Trophoblast cell (in vitro differentiated cells and primary cell): Measurements from ENCODE around the gene ZNF148.

Source experiments
- DNase-seq, 2 donors: peaks; one replicate each; pipeline ENCODE4 v3.0.0-alpha.2; 2016
- H2AFZ ChIP-seq: 2 replicates; pipeline ENCODE4 v1.6.1; 2013; ENCODE audit warnings: low read length, moderate library complexity, mild to moderate bottlenecking; ENCODE audit not compliant: insufficient read depth, poor library complexity
- H2AK5ac ChIP-seq: 2 replicates; pipeline ENCODE4 v1.6.1; 2013; ENCODE audit warnings: mild to moderate bottlenecking, low read length
- H2BK120ac ChIP-seq: 2 replicates; pipeline ENCODE4 v1.6.1; 2013; ENCODE audit warnings: low read length, mild to moderate bottlenecking, moderate library complexity; ENCODE audit not compliant: insufficient read depth, poor library complexity
- H2BK12ac ChIP-seq: 2 replicates; pipeline ENCODE4 v1.6.1; 2013; ENCODE audit warnings: mild to moderate bottlenecking, low read length, moderate library complexity
- H2BK5ac ChIP-seq: 2 replicates; pipeline ENCODE4 v1.6.1; 2013; ENCODE audit warnings: low read length, low read depth, moderate library complexity, mild to moderate bottlenecking; ENCODE audit not compliant: poor library complexity
- H3K14ac ChIP-seq: 2 replicates; pipeline ENCODE4 v1.6.1; 2013; ENCODE audit warnings: mild to moderate bottlenecking, low read length
- H3K18ac ChIP-seq: 2 replicates; pipeline ENCODE4 v1.6.1; 2013; ENCODE audit warnings: mild to moderate bottlenecking, low read length
- H3K23ac ChIP-seq: 2 replicates; pipeline ENCODE4 v1.6.1; 2013; ENCODE audit warnings: low read length
- H3K27ac ChIP-seq: 2 replicates; pipeline ENCODE4 v1.5.1; 2013; ENCODE audit warnings: low read depth, mild to moderate bottlenecking, inconsistent platforms, low read length, moderate library complexity
- H3K27me3 ChIP-seq: 2 replicates; pipeline ENCODE4 v1.6.1; 2013; ENCODE audit warnings: inconsistent platforms, mild to moderate bottlenecking, low read length, moderate library complexity; ENCODE audit not compliant: insufficient read depth
- H3K36me3 ChIP-seq, 2 experiments: 1 replicate in 1 of 2; 2 replicates in 1 of 2; pipeline ENCODE4 v1.6.1; 2013; ENCODE audit warnings: low read length in 2 of 2, mild to moderate bottlenecking in 2 of 2, moderate library complexity in 1 of 2; ENCODE audit not compliant: insufficient read depth in 2 of 2, control insufficient read depth in 1 of 2
- H3K4ac ChIP-seq: 2 replicates; pipeline ENCODE4 v1.6.1; 2013; ENCODE audit warnings: low read depth, mild to moderate bottlenecking, low read length, moderate library complexity
- H3K4me1 ChIP-seq, 2 experiments: 1 replicate in 1 of 2; 2 replicates in 1 of 2; pipeline ENCODE4 v1.6.1; 2013; ENCODE audit warnings: low read length in 2 of 2, mild to moderate bottlenecking in 2 of 2, moderate library complexity in 1 of 2; ENCODE audit not compliant: insufficient read depth in 2 of 2, control insufficient read depth in 1 of 2
- H3K4me2 ChIP-seq: 2 replicates; pipeline ENCODE4 v1.6.1; 2013; ENCODE audit warnings: inconsistent platforms, mild to moderate bottlenecking, low read length, moderate library complexity
- H3K4me3 ChIP-seq: 2 replicates; pipeline ENCODE4 v1.5.1; 2013; ENCODE audit warnings: mild to moderate bottlenecking, low read depth, low read length, inconsistent platforms
- H3K79me1 ChIP-seq: one replicate; pipeline ENCODE4 v1.6.1; 2013; ENCODE audit warnings: low read length
- H3K79me2 ChIP-seq: 2 replicates; pipeline ENCODE4 v1.6.1; 2013; ENCODE audit warnings: low read length, mild to moderate bottlenecking; ENCODE audit not compliant: control insufficient read depth, insufficient read depth, poor library complexity
- H3K9ac ChIP-seq: 2 replicates; pipeline ENCODE4 v1.6.1; 2013; ENCODE audit warnings: mild to moderate bottlenecking, low read length
- H3K9me3 ChIP-seq: 2 replicates; pipeline ENCODE4 v1.6.1; 2013; ENCODE audit warnings: low read depth, mild to moderate bottlenecking, control low read depth, inconsistent platforms, low read length; ENCODE audit not compliant: insufficient read depth
- H4K12ac ChIP-seq: 2 replicates; pipeline ENCODE4 v1.6.1; 2013; ENCODE audit warnings: low read depth, mild to moderate bottlenecking, low read length, moderate library complexity
- H4K8ac ChIP-seq: 2 replicates; pipeline ENCODE4 v1.6.1; 2013; ENCODE audit warnings: low read depth, mild to moderate bottlenecking, low read length, moderate library complexity
- H4K91ac ChIP-seq: one replicate; pipeline ENCODE4 v1.6.1; 2013; ENCODE audit warnings: low read depth, mild to moderate bottlenecking, low read length, moderate library complexity
- WGBS: extraction: QIAGEN DNeasy Blood & Tissue Kit; methylation state at CpG from one replicate; pipeline ENCODE4 v1.1.7; 2013; ENCODE audit warnings: missing lambda C conversion rate; ENCODE audit not compliant: insufficient read length, insufficient coverage; ENCODE audit errors: extremely low coverage; 5-methylcytosine and 5-hydroxymethylcytosine counted together

ZNF148 gene

DNA sequence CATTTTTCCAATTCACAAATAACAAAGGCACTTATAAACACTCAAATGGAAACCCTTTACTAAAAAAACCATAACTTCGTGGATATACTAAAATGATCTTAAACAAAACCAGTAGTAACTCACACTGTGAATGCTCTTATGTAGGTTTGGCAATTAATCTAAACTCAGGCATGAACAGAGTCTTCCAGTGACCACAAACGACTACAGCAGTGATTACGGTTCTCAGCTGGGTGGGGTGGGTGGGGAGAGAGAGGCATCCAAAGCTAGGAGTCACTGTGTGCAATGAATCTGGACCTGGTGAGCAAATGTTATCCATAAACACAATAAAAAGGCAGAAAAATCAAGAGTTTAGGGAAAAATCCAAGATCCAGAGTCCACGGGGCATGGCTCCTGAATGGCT lies 183.9 kb downstream of the ZNF148 start:
- no peaks in the 10 kb centered on the region for H3K79me2 ChIP-seq
- H3K18ac ChIP-seq = no peak overlapping the region
- no peak overlapping the region for H3K4ac ChIP-seq
- H3K4me3 ChIP-seq = no peak overlapping the region
- no peaks in the 10 kb centered on the region for H3K27me3 ChIP-seq
- no CpG with 5 or more reads among the region's 4 CpGs for WGBS
- no peak overlapping the region for H2AFZ ChIP-seq
- H3K36me3 ChIP-seq = peaks cover 2% of the 10 kb centered on the region in 2 experiments
- no peak overlapping the region for H2BK12ac ChIP-seq
- no peak overlapping the region for H3K23ac ChIP-seq
- H2BK5ac ChIP-seq = no peak overlapping the region
- H2AK5ac ChIP-seq = no peak overlapping the region
- H4K91ac ChIP-seq = no peak overlapping the region
- H4K8ac ChIP-seq = no peak overlapping the region
- H3K4me2 ChIP-seq = no peak overlapping the region
- DNase-seq = no peak
- H3K79me1 ChIP-seq = no peaks in the 10 kb centered on the region
- no peak overlapping the region for H4K12ac ChIP-seq
- H3K14ac ChIP-seq = no peak overlapping the region
- peaks cover 5 to 9% of the 10 kb centered on the region in 2 experiments for H3K4me1 ChIP-seq
- no peak overlapping the region for H2BK120ac ChIP-seq
- no peaks in the 10 kb centered on the region for H3K9me3 ChIP-seq
- no peak overlapping the region for H3K27ac ChIP-seq
- no peak overlapping the region for H3K9ac ChIP-seq

DNA sequence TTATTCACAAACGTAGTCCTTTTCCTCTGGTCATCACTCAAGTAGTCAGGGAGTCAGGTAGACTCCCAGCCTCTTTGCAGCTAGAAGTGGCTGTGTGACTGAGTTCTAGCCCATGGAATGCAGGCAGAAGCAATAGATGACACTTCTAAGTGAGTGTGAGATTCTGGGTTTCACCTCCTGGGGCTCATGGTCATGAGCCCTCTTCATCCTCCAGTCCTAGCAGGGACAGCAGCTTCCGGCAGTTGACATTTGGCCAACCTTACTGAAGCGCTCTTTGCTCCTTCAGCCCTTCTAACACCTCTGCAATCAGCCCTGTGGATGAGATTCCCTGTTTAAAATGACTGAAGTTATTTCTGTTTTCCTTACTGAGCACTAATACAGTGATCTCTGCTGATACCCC lies 184.3 kb downstream of the ZNF148 start:
- no peaks in the 10 kb centered on the region for H3K79me2 ChIP-seq
- no peaks in the 10 kb centered on the region for H3K27me3 ChIP-seq
- no peak for DNase-seq
- no peak overlapping the region for H3K4me3 ChIP-seq
- no peak overlapping the region for H4K91ac ChIP-seq
- no peak overlapping the region for H3K18ac ChIP-seq
- no peak overlapping the region for H2BK5ac ChIP-seq
- no peak overlapping the region for H4K8ac ChIP-seq
- no peak overlapping the region for H3K27ac ChIP-seq
- no peak overlapping the region for H3K4me2 ChIP-seq
- H3K23ac ChIP-seq = no peak overlapping the region
- no peak overlapping the region for H3K14ac ChIP-seq
- peaks cover 2% of the 10 kb centered on the region in 2 experiments for H3K36me3 ChIP-seq
- no peak overlapping the region for H2BK120ac ChIP-seq
- no peak overlapping the region for H4K12ac ChIP-seq
- H3K4me1 ChIP-seq = peaks cover 5 to 9% of the 10 kb centered on the region in 2 experiments
- no peak overlapping the region for H2AFZ ChIP-seq
- no peak overlapping the region for H3K4ac ChIP-seq
- H2BK12ac ChIP-seq = no peak overlapping the region
- no peaks in the 10 kb centered on the region for H3K79me1 ChIP-seq
- H3K9me3 ChIP-seq = no peaks in the 10 kb centered on the region
- WGBS = no CpG with 5 or more reads among the region's 3 CpGs
- H2AK5ac ChIP-seq = no peak overlapping the region
- H3K9ac ChIP-seq = no peak overlapping the region

DNA sequence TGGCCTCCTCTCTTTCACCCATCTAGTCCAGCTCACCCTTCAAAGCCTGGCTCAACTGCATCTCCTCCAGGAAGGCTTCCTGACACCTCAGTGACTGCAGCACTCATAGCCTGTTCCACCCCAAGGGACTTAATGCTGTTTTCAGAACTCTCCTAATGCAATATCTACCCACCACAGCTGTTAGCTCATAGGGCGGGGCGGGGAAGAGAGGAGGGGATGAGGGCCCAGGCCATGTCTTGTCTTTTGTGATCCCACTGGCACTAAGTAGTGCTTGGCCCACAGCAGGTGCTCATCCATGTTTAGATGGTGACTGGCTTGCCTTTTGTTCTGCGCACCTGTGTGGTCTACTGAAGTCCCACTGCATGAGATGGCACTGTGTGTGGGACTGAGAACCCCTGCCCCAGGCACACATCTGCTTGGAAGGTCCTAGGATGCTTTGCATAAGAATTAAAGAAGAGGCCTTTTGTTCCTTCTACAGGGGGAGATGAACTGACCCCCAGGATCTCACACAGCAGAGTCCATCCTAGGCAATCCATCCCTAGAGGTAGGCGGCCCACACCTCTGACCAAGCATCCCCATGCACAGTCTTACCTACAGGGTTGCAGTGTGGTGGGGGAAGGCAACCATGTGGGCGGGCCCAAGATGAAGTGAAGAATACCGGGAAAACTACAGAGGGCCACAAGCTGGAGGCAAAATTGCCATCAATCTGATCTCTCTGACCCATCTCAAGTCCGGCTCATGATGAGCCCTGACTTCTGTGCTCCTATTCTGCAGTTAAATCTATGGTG lies 185.6 kb downstream of the ZNF148 start:
- no peak overlapping the region for H2BK12ac ChIP-seq
- no peak overlapping the region for H4K8ac ChIP-seq
- no peak overlapping the region for H3K9ac ChIP-seq
- no peaks in the 10 kb centered on the region for H3K79me2 ChIP-seq
- H2BK120ac ChIP-seq = no peak overlapping the region
- H2AK5ac ChIP-seq = no peak overlapping the region
- no peak overlapping the region for H3K4ac ChIP-seq
- H2BK5ac ChIP-seq = no peak overlapping the region
- no peak overlapping the region for H4K12ac ChIP-seq
- DNase-seq = no peak
- H3K18ac ChIP-seq = no peak overlapping the region
- H3K14ac ChIP-seq = no peak overlapping the region
- H3K23ac ChIP-seq = no peak overlapping the region
- H3K27ac ChIP-seq = no peak overlapping the region
- peaks cover 2% of the 10 kb centered on the region in 2 experiments for H3K36me3 ChIP-seq
- no peaks in the 10 kb centered on the region for H3K79me1 ChIP-seq
- H3K9me3 ChIP-seq = peaks cover 2% of the 10 kb centered on the region
- H3K4me1 ChIP-seq = peaks cover 5 to 6% of the 10 kb centered on the region in 2 experiments
- no peak overlapping the region for H4K91ac ChIP-seq
- no peak overlapping the region for H2AFZ ChIP-seq
- H3K27me3 ChIP-seq = no peaks in the 10 kb centered on the region
- WGBS = no CpG with 5 or more reads among the region's 7 CpGs
- H3K4me3 ChIP-seq = no peak overlapping the region
- no peak overlapping the region for H3K4me2 ChIP-seq

DNA sequence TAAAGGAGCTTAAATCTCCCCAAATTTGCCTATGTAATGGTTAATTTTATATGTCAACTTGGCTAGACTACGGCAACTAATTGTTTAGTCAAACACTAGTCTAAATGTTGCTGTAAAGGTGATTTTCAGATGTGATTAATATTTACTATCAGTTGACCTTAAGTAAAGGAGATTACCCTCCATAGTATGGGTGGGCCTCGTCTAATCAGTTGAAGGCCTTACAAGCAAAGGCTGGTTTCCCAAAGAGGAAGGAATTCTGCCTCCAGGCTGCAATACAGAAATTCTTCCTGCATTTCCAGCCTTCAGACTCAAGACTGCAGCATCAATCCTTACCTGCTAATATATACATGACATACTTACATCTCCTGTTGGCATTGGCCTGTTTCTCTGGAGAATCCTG lies 186.2 kb downstream of the ZNF148 start:
- Histone ChIP-seq H3K18ac (no peak overlapping the region), H3K23ac (no peak overlapping the region), H3K14ac (no peak overlapping the region), H3K79me1 (no peaks in the 10 kb centered on the region), H2BK12ac (no peak overlapping the region), H3K79me2 (no peaks in the 10 kb centered on the region), H3K4ac (no peak overlapping the region), H2AK5ac (no peak overlapping the region), H3K4me3 (no peak overlapping the region), H3K4me2 (no peak overlapping the region), H3K4me1 (peaks cover 5% of the 10 kb centered on the region in 2 experiments), H3K27ac (no peak overlapping the region), H2BK120ac (no peak overlapping the region), H3K36me3 (peaks cover 2% of the 10 kb centered on the region in 2 experiments), H3K9ac (no peak overlapping the region), H3K27me3 (no peaks in the 10 kb centered on the region), H3K9me3 (peaks cover 2% of the 10 kb centered on the region), H2AFZ (no peak overlapping the region), H4K12ac (no peak overlapping the region), H4K91ac (no peak overlapping the region), H4K8ac (no peak overlapping the region), H2BK5ac (no peak overlapping the region)
- no CpG with 5 or more reads among the region's 2 CpGs for WGBS
- no peak for DNase-seq
